Naive thymus-derived CD8-positive, alpha-beta T cell (primary cell): ENCODE data around the gene MERTK. TPM values are rescaled to one million over a fixed set of nuclear protein-coding genes. Genes with fewer than 3 reads are reported as not detected.
"Not testable (repeated sequence)": the region's sequence is repeated elsewhere in the genome, so short reads cannot be mapped to it uniquely, and the experiment has no call there.

Source experiments
- ATAC-seq, 2 donors: fragments of 150-1000 bp; cut with Tn5 transposase in 1 of 2; sonication (Bioruptor Pico), chemical (Tn5 transposase) in 1 of 2; 1 replicate in 1 of 2; 2 replicates in 1 of 2; pipeline ENCODE4 v1.10.0; 2021; ENCODE audit warnings: mild to moderate bottlenecking in 2 of 2, moderate library complexity in 2 of 2
- POLR2A ChIA-PET: fragments of 350-600 bp; sonication (Branson Sonifier 250); formaldehyde crosslinking; loops from one replicate; lab custom pipeline; 2021; ENCODE audit warnings: antibody characterized with exemption; lab: Charles Lee
- DNase-seq, 10 donors: peaks; one replicate each; pipeline versions ENCODE4 v3.0.0 to v3.0.0-alpha.2; 2020 to 2022
- H3K27ac Mint-ChIP-seq, 10 donors: one replicate each; pipeline ENCODE4 v1.8.0; 2020 to 2022; ENCODE audit warnings: mild to moderate bottlenecking in 10 of 10, mixed read lengths in 10 of 10, moderate library complexity in 4 of 10, inconsistent platforms in 1 of 10
- H3K27me3 Mint-ChIP-seq, 5 donors: one replicate each; pipeline ENCODE4 v1.8.0; 2021 to 2022; ENCODE audit warnings: mixed read lengths in 5 of 5
- H3K36me3 Mint-ChIP-seq, 3 donors: one replicate each; pipeline ENCODE4 v1.8.0; 2020 to 2022; ENCODE audit warnings: mixed read lengths in 3 of 3, mild to moderate bottlenecking in 2 of 3, inconsistent platforms in 1 of 3
- H3K4me1 Mint-ChIP-seq, 4 donors: one replicate each; pipeline ENCODE4 v1.8.0; 2021 to 2022; ENCODE audit warnings: mixed read lengths in 4 of 4
- H3K4me3 Mint-ChIP-seq, 10 donors: one replicate each; pipeline ENCODE4 v1.8.0; 2020 to 2022; ENCODE audit warnings: mild to moderate bottlenecking in 10 of 10, mixed read lengths in 10 of 10, moderate library complexity in 6 of 10, inconsistent platforms in 1 of 10
- H3K9me3 Mint-ChIP-seq, 9 donors: one replicate each; pipeline ENCODE4 v1.8.0; 2020 to 2022; ENCODE audit warnings: mixed read lengths in 9 of 9, mild to moderate bottlenecking in 3 of 9, inconsistent platforms in 1 of 9, moderate library complexity in 1 of 9
- polyA plus RNA-seq, 3 donors: library from polyadenylated mRNA; unstranded; fragments of 300-500 nt; fragmentation: Illumina TruSeq; gene quantifications; one replicate each; pipeline ENCODE4 v1.2.3, GENCODE V29; 2021
- total RNA-seq, 8 experiments: library from RNA in 2 of 8; stranded (reverse) in 2 of 8; gene quantifications; one replicate each; pipeline ENCODE4 v1.2.3 and lab custom pipeline; 2021 to 2026

Gene MERTK
- total and polyA plus RNA-seq, 5 experiments from 2014 or later: 0.55 to 0.69 TPM; not detected in 3

GRCh38 chr2:111911295-111911977 lies 13.0 kb downstream of the MERTK start:
- POLR2A ChIA-PET, H3K4me3 Mint-ChIP-seq: not testable (repeated sequence)

GRCh38 chr2:111912547-111912946 lies 14.1 kb downstream of the MERTK start:
- Mint-ChIP-seq H3K36me3 (no peaks in the 10 kb centered on the region), H3K4me1 (no peaks in the 10 kb centered on the region), H3K9me3 (no peaks in the 10 kb centered on the region), H3K4me3 (no peak overlapping the region), H3K27ac (no peak overlapping the region), H3K27me3 (no peaks in the 10 kb centered on the region)
- DNase-seq: no peak
- POLR2A ChIA-PET: no interaction called here
- no peak for ATAC-seq

More at GRCh38 chr2:111911295-111911977, 13.0 kb downstream of the MERTK start:
- H3K27ac Mint-ChIP-seq, H3K9me3 Mint-ChIP-seq, ATAC-seq, H3K27me3 Mint-ChIP-seq, H3K4me1 Mint-ChIP-seq, H3K36me3 Mint-ChIP-seq, DNase-seq: not testable (repeated sequence)

GRCh38 chr2:111917106-111917505 lies 18.7 kb downstream of the MERTK start:
- POLR2A ChIA-PET: no interaction called here
- Mint-ChIP-seq H3K9me3 (no peaks in the 10 kb centered on the region), H3K27me3 (peaks cover 0 to 3% (median 0%) of the 10 kb centered on the region in 5 donors)

GRCh38 chr2:111918383-111918806 lies 20.0 kb downstream of the MERTK start:
- DNase-seq (no peak), ATAC-seq (no peak)
- Mint-ChIP-seq H3K27ac (no peak overlapping the region), H3K4me3 (no peak overlapping the region), H3K36me3 (no peaks in the 10 kb centered on the region), H3K9me3 (no peaks in the 10 kb centered on the region), H3K27me3 (peaks cover 0 to 3% (median 0%) of the 10 kb centered on the region in 5 donors), H3K4me1 (no peaks in the 10 kb centered on the region)
- POLR2A ChIA-PET: no interaction called here

More at GRCh38 chr2:111917106-111917505, 18.7 kb downstream of the MERTK start:
- DNase-seq (no peak), ATAC-seq (no peak)
- H3K4me1 Mint-ChIP-seq: no peaks in the 10 kb centered on the region
- H3K4me3 Mint-ChIP-seq: no peak overlapping the region
- no peaks in the 10 kb centered on the region for H3K36me3 Mint-ChIP-seq
- no peak overlapping the region for H3K27ac Mint-ChIP-seq

GRCh38 chr2:111919365-111919764 lies 21.0 kb downstream of the MERTK start:
- ATAC-seq: no peak
- no peak for DNase-seq
- no peaks in the 10 kb centered on the region for H3K9me3 Mint-ChIP-seq
- POLR2A ChIA-PET: no interaction called here
- no peaks in the 10 kb centered on the region for H3K36me3 Mint-ChIP-seq
- H3K27ac Mint-ChIP-seq: no peak overlapping the region
- no peak overlapping the region for H3K4me3 Mint-ChIP-seq
- peaks cover 0 to 3% (median 0%) of the 10 kb centered on the region in 5 donors for H3K27me3 Mint-ChIP-seq
- H3K4me1 Mint-ChIP-seq: no peaks in the 10 kb centered on the region

GRCh38 chr2:111919794-111920608 lies 21.6 kb downstream of the MERTK start:
- Mint-ChIP-seq H3K9me3 (no peaks in the 10 kb centered on the region), H3K4me1 (no peaks in the 10 kb centered on the region), H3K27me3 (peaks cover 0 to 5% (median under 1%) of the 10 kb centered on the region in 5 donors), H3K27ac (no peak overlapping the region), H3K4me3 (no peak overlapping the region), H3K36me3 (no peaks in the 10 kb centered on the region)
- POLR2A ChIA-PET: no interaction called here
- no peak for DNase-seq
- no peak for ATAC-seq

- DNase-seq (no peak), ATAC-seq (no peak)
- POLR2A ChIA-PET: no interaction called here
- H3K27ac Mint-ChIP-seq: no peak overlapping the region
- no peaks in the 10 kb centered on the region for H3K9me3 Mint-ChIP-seq
- no peaks in the 10 kb centered on the region for H3K36me3 Mint-ChIP-seq
- H3K4me3 Mint-ChIP-seq: no peak overlapping the region
- no peaks in the 10 kb centered on the region for H3K4me1 Mint-ChIP-seq
- peaks cover 0 to 5% (median 1%) of the 10 kb centered on the region in 5 donors for H3K27me3 Mint-ChIP-seq
Observed at GRCh38 chr2:111923276-111923804, 24.9 kb downstream of the MERTK start.

GRCh38 chr2:111924617-111925107 lies 26.3 kb downstream of the MERTK start:
- ATAC-seq: no peak
- no peaks in the 10 kb centered on the region for H3K4me1 Mint-ChIP-seq
- H3K36me3 Mint-ChIP-seq: no peaks in the 10 kb centered on the region
- H3K27ac Mint-ChIP-seq: no peak overlapping the region
- no peaks in the 10 kb centered on the region for H3K9me3 Mint-ChIP-seq
- DNase-seq: no peak
- H3K4me3 Mint-ChIP-seq: no peak overlapping the region
- peaks cover 0 to 5% (median 1%) of the 10 kb centered on the region in 5 donors for H3K27me3 Mint-ChIP-seq
- POLR2A ChIA-PET: no interaction called here

GRCh38 chr2:111927723-111928122 lies 29.3 kb downstream of the MERTK start:
- no peak for ATAC-seq
- DNase-seq: no peak
- Mint-ChIP-seq H3K9me3 (no peaks in the 10 kb centered on the region), H3K27me3 (peaks cover 0 to 5% (median 1%) of the 10 kb centered on the region in 5 donors), H3K4me1 (no peaks in the 10 kb centered on the region), H3K4me3 (no peak overlapping the region), H3K27ac (no peak overlapping the region), H3K36me3 (no peaks in the 10 kb centered on the region)
- POLR2A ChIA-PET: no interaction called here

GRCh38 chr2:111930409-111930808 lies 32.0 kb downstream of the MERTK start:
- DNase-seq: no peak
- Mint-ChIP-seq H3K27me3 (peaks cover 0 to 13% (median 0%) of the 10 kb centered on the region in 5 donors), H3K4me3 (no peak overlapping the region), H3K4me1 (no peaks in the 10 kb centered on the region), H3K36me3 (no peaks in the 10 kb centered on the region), H3K9me3 (no peaks in the 10 kb centered on the region), H3K27ac (no peak overlapping the region)
- ATAC-seq: no peak
- POLR2A ChIA-PET: no interaction called here

- Mint-ChIP-seq H3K4me3 (no peak overlapping the region), H3K36me3 (no peaks in the 10 kb centered on the region), H3K27me3 (peaks cover 0 to 13% (median 0%) of the 10 kb centered on the region in 5 donors), H3K9me3 (no peaks in the 10 kb centered on the region), H3K27ac (no peak overlapping the region), H3K4me1 (no peaks in the 10 kb centered on the region)
- DNase-seq (no peak), ATAC-seq (no peak)
- POLR2A ChIA-PET: no interaction called here
Observed at GRCh38 chr2:111930875-111931274, 32.5 kb downstream of the MERTK start.

GRCh38 chr2:111932841-111933291 lies 34.5 kb downstream of the MERTK start:
- Mint-ChIP-seq H3K9me3 (no peaks in the 10 kb centered on the region), H3K36me3 (no peaks in the 10 kb centered on the region), H3K4me1 (no peaks in the 10 kb centered on the region), H3K27me3 (peaks cover 0 to 11% (median 0%) of the 10 kb centered on the region in 5 donors), H3K4me3 (no peak overlapping the region), H3K27ac (no peak overlapping the region)
- ATAC-seq (no peak), DNase-seq (no peak)
- POLR2A ChIA-PET: no interaction called here

GRCh38 chr2:111933900-111934299 lies 35.5 kb downstream of the MERTK start:
- DNase-seq, H3K4me1 Mint-ChIP-seq, H3K9me3 Mint-ChIP-seq, H3K36me3 Mint-ChIP-seq, POLR2A ChIA-PET, H3K27me3 Mint-ChIP-seq, H3K4me3 Mint-ChIP-seq, H3K27ac Mint-ChIP-seq, ATAC-seq: not testable (repeated sequence)
